H1 (cell line): ENCODE results near the gene GGA3. TPM values are rescaled to one million over a fixed set of nuclear protein-coding genes. Genes with fewer than 3 reads are reported as not detected.

Experiments used
- ATF3 ChIP-seq: IDR thresholded peaks from 2 replicates; pipeline ENCODE4 v1.6.1; 2011; ENCODE audit warnings: low read depth, mild to moderate bottlenecking, low read length; ENCODE audit not compliant: insufficient read depth
- CBX8 ChIP-seq: fragments of 300-800, 300-1000 bp; sonication (generic); IDR thresholded peaks from 2 replicates; pipeline ENCODE4 v1.7.1; 2016; ENCODE audit warnings: low read depth, low read length, borderline replicate concordance
- CHD7 ChIP-seq: fragments of 300-600 bp; sonication (generic); IDR thresholded peaks from 2 replicates; pipeline ENCODE4 v1.7.1; 2012; ENCODE audit warnings: low read length, moderate library complexity, mild to moderate bottlenecking, inconsistent platforms; ENCODE audit not compliant: insufficient replicate concordance
- NANOG ChIP-seq: IDR thresholded peaks from 2 replicates; pipeline ENCODE4 v1.6.1; 2011; ENCODE audit warnings: low read length, low read depth, mild to moderate bottlenecking, inconsistent platforms; ENCODE audit not compliant: insufficient read depth, poor library complexity, severe bottlenecking
- SAP30 ChIP-seq: fragments of 300-600 bp; sonication (generic); IDR thresholded peaks from 2 replicates; pipeline ENCODE4 v1.7.1; 2012; ENCODE audit warnings: low read length, moderate library complexity, mild to moderate bottlenecking, inconsistent platforms; ENCODE audit not compliant: insufficient read depth, insufficient replicate concordance
- SUZ12 ChIP-seq: fragments of 200-600 bp; sonication (generic); IDR thresholded peaks from 2 replicates; pipeline ENCODE4 v1.6.1; 2012; ENCODE audit warnings: mild to moderate bottlenecking, inconsistent platforms, low read length, moderate library complexity, mixed read lengths
- TCF12 ChIP-seq: IDR thresholded peaks from 2 replicates; pipeline ENCODE4 v1.6.1; 2011; ENCODE audit warnings: low read depth, mild to moderate bottlenecking, low read length
- USF2 ChIP-seq: IDR thresholded peaks from 2 replicates; pipeline ENCODE4 v1.6.1; 2011; ENCODE audit warnings: low read length, improper control_type of control experiment
- polyA plus RNA-seq, 7 experiments: library from polyadenylated mRNA; depleted of rRNA in 3 of 7; stranded (reverse) in 5 of 7; unstranded in 2 of 7; fragments of >200 nt in 5 of 7; fragments of 200-250 nt in 2 of 7; gene quantifications; 1 replicate in 5 of 7; 2 replicates in 1 of 7; 4 replicates in 1 of 7; pipeline versions ENCODE4 v1.2.1 to v1.2.3, GENCODE V29; 2011 to 2013; ENCODE audit warnings: missing spikeins in 2 of 7, mixed read lengths in 2 of 7
- total RNA-seq: library from RNA; stranded (reverse); fragmentation: NEBNext Ultra II Directional; extraction: Animal tissue kit (Norgen Biotek cat#: 25700); gene quantifications from 2 replicates; pipeline ENCODE4 v1.2.1, GENCODE V29; 2021

GGA3 gene
- total and polyA plus RNA-seq, 2 of the 8 experiments (the other 6 are each of a cell fraction or from before 2014, with no cell fraction given), result 40.6 to 60.0 TPM

- no peak for TF ChIP-seq CHD7
- TF ChIP-seq SAP30, result no peak
- TF ChIP-seq TCF12, result no peak
- TF ChIP-seq USF2, result no peak
- TF ChIP-seq SUZ12, result no peak
- no peak for TF ChIP-seq ATF3
- no peak for TF ChIP-seq NANOG
- no peak for TF ChIP-seq CBX8
These were observed 29.5 kb downstream of the GGA3 start (continued) for GRCh38 chr17:75231741-75232464.
